Pancreas (tissue), 10 donors: Measurements from ENCODE around the gene FYB1. TPM values are rescaled to one million over a fixed set of nuclear protein-coding genes. Genes with fewer than 3 reads are reported as not detected.

ENCODE experiments used
- ATAC-seq, 4 donors: fragments of 200-7000 bp; cut with Tn5 transposase; one replicate each; pipeline versions ENCODE4 v1.8.0 to v1.9.1; 2020; ENCODE audit warnings: mild to moderate bottlenecking in 4 of 4, moderate library complexity in 4 of 4
- DNase-seq, 6 donors: peaks; one replicate each; pipeline ENCODE4 v3.0.0-alpha.2; 2020
- FAIRE-seq: peaks from 2 replicates; lab custom pipeline; 2012; peaks lifted over from hg19 to GRCh38; lab: Jason Lieb, UNC
- H3K27ac ChIP-seq, 4 donors: fragments of 200-600 bp; sonication (generic); 1 replicate in 3 of 4; 2 replicates in 1 of 4; pipeline versions ENCODE4 v1.5.0 to v1.8.0; 2020
- H3K27me3 ChIP-seq, 4 donors: fragments of 200-600 bp; one replicate each; pipeline ENCODE4 v1.8.0; 2021
- H3K36me3 ChIP-seq, 3 donors: fragments of 200-600 bp; sonication (generic) in 1 of 3; one replicate each; pipeline versions ENCODE4 v1.5.0 to v1.8.0; 2020 to 2021
- H3K4me1 ChIP-seq, 3 donors: fragments of 200-600 bp; one replicate each; pipeline ENCODE4 v1.8.0; 2021
- H3K4me3 ChIP-seq, 4 donors: fragments of 200-600 bp; sonication (generic) in 2 of 4; one replicate each; pipeline versions ENCODE4 v1.5.0 to v1.8.0; 2020 to 2021
- H3K9me3 ChIP-seq, 4 donors: fragments of 200-600 bp; one replicate each; pipeline ENCODE4 v1.8.0; 2021
- CTCF ChIP-seq, 4 donors: fragments of 200-600 bp; sonication (generic) in 3 of 4; IDR thresholded peaks; one replicate each; pipeline versions ENCODE4 v1.5.0 to v1.8.0; 2021; ENCODE audit warnings: antibody characterized with exemption in 4 of 4
- WGBS, 2 donors: extraction: QIAGEN DNeasy Blood & Tissue Kit; methylation state at CpG; one replicate each; pipeline ENCODE4 v1.1.7; 2013; 5-methylcytosine and 5-hydroxymethylcytosine counted together
- intact Hi-C, 3 donors: fragments of 100-400 bp; cut with DNase I; formaldehyde crosslinking; loops; one replicate each; pipeline versions ENCODE4 v1.11.1 to v1.14.2; 2022
- polyA plus RNA-seq, 2 donors: library from polyadenylated mRNA; stranded (reverse); fragments of 200-250 nt; gene quantifications; one replicate each; pipeline ENCODE4 v1.2.3, GENCODE V29; 2013
- total RNA-seq, 6 donors: library from RNA; stranded (reverse); fragmentation: NEBNext Ultra II Directional in 4 of 6; extraction: Animal tissue kit (Norgen Biotek cat#: 25700) in 4 of 6; gene quantifications; one replicate each; pipeline versions ENCODE4 v1.2.1 to v1.2.4, GENCODE V29; 2021 to 2023
- donor health status: healthy with polysubstance abuse.
- donor health status: DM: no; HTN: no; CAD: no; lungs with moderate emphysema.
- donor health status: DM: no; HTN: no; CAD: no.
- donor health status: control.
- donor health status: control.
- donor health status: Bipolar disorder and iron deficiency.
- donor health status: DM: yes; HTN: yes; CAD: no.
- donor health status: DM: no; HTN: no; CAD: no.
- donor health status: DM: no; HTN: no; CAD: no.
- donor health status: DM: yes; HTN: yes; CAD: no.

The FYB1 gene
- total and polyA plus RNA-seq, 8 donors: 0.49 to 16.9 (median 1.6) TPM

- no peaks in the 10 kb centered on the region for H3K27me3 ChIP-seq
- intact Hi-C loops: no loop called here
- DNase-seq: no peak
These were observed 11.9 kb downstream of the FYB1 start for GRCh38 chr5:39207345-39208045.

GRCh38 chr5:39206630-39207321, 12.6 kb downstream of the FYB1 start:
- H3K36me3 ChIP-seq: no peaks in the 10 kb centered on the region
- DNase-seq: no peak
- no peaks in the 10 kb centered on the region for H3K4me1 ChIP-seq
- intact Hi-C loops: no loop called here
- FAIRE-seq: no peak
- no peaks in the 10 kb centered on the region for H3K9me3 ChIP-seq
- H3K27me3 ChIP-seq: no peaks in the 10 kb centered on the region
- 52 to 69% methylated on average over 3 of the region's 3 CpGs for WGBS, 2 donors
- H3K4me3 ChIP-seq: no peak overlapping the region
- ATAC-seq: no peak
- no peak overlapping the region for H3K27ac ChIP-seq
- no peak for TF ChIP-seq CTCF (IDR thresholded peaks at IDR 0.05)

More at GRCh38 chr5:39207345-39208045, 11.9 kb downstream of the FYB1 start:
- FAIRE-seq (no peak), ATAC-seq (no peak)
- Histone ChIP-seq H3K4me1 (no peaks in the 10 kb centered on the region), H3K27ac (no peak overlapping the region), H3K36me3 (no peaks in the 10 kb centered on the region), H3K9me3 (no peaks in the 10 kb centered on the region), H3K4me3 (no peak overlapping the region)
- no peak for TF ChIP-seq CTCF (IDR thresholded peaks at IDR 0.05)
- 44 to 47% methylated on average over 5 of the region's 5 CpGs for WGBS, 2 donors

GRCh38 chr5:39205550-39205949, 13.8 kb downstream of the FYB1 start:
- H3K4me1 ChIP-seq: no peaks in the 10 kb centered on the region
- DNase-seq: no peak
- FAIRE-seq: no peak
- no peaks in the 10 kb centered on the region for H3K27me3 ChIP-seq
- ATAC-seq: no peak
- H3K27ac ChIP-seq: no peak overlapping the region
- H3K9me3 ChIP-seq: no peaks in the 10 kb centered on the region
- no peaks in the 10 kb centered on the region for H3K36me3 ChIP-seq
- no peak for TF ChIP-seq CTCF (IDR thresholded peaks at IDR 0.05)
- H3K4me3 ChIP-seq: no peak overlapping the region
- WGBS, 2 donors: 61 to 71% methylated on average over 3 of the region's 3 CpGs
- intact Hi-C loops: no loop called here

- no peak overlapping the region for H3K4me3 ChIP-seq
- FAIRE-seq (no peak), ATAC-seq (no peak), DNase-seq (no peak)
- H3K9me3 ChIP-seq: no peaks in the 10 kb centered on the region
- WGBS, 2 donors: 68 to 73% methylated on average over 1 of the region's 1 CpG
- H3K27me3 ChIP-seq: no peaks in the 10 kb centered on the region
- no peaks in the 10 kb centered on the region for H3K36me3 ChIP-seq
- no peaks in the 10 kb centered on the region for H3K4me1 ChIP-seq
- intact Hi-C loops: no loop called here
- no peak overlapping the region for H3K27ac ChIP-seq
- no peak for TF ChIP-seq CTCF (IDR thresholded peaks at IDR 0.05)
These were observed 15.4 kb downstream of the FYB1 start for GRCh38 chr5:39203951-39204350.
